ENCODE results near the gene GNAQ.

GRCh38 chr9:77939149-77939668, 92.4 kb downstream of the GNAQ start:
- no peak for TF ChIP-seq POLR2A (IDR thresholded peaks at IDR 0.05; ENCODE audit: insufficient read depth in 1 of 2, low read depth in 2 of 2, low read length in 2 of 2)
- TF ChIP-seq ZNF431 (CRISPR knock-in tag; IDR thresholded peaks at IDR 0.05; ENCODE audit: borderline replicate concordance, low read depth), result no peak
- TF ChIP-seq ZNF274 (CRISPR knock-in tag; IDR thresholded peaks at IDR 0.05), result no peak
- TF ChIP-seq, protein P1, sequence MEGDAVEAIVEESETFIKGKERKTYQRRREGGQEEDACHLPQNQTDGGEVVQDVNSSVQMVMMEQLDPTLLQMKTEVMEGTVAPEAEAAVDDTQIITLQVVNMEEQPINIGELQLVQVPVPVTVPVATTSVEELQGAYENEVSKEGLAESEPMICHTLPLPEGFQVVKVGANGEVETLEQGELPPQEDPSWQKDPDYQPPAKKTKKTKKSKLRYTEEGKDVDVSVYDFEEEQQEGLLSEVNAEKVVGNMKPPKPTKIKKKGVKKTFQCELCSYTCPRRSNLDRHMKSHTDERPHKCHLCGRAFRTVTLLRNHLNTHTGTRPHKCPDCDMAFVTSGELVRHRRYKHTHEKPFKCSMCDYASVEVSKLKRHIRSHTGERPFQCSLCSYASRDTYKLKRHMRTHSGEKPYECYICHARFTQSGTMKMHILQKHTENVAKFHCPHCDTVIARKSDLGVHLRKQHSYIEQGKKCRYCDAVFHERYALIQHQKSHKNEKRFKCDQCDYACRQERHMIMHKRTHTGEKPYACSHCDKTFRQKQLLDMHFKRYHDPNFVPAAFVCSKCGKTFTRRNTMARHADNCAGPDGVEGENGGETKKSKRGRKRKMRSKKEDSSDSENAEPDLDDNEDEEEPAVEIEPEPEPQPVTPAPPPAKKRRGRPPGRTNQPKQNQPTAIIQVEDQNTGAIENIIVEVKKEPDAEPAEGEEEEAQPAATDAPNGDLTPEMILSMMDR (CRISPR knock-in tag; IDR thresholded peaks at IDR 0.05), result no peak
- TF ChIP-seq GTF2F1 (IDR thresholded peaks at IDR 0.05; ENCODE audit: low read length), result no peak

All from HepG2 (cell line).